Neural cell (in vitro differentiated cells): Measurements from ENCODE around the gene SUPT3H. TPM values are rescaled to one million over a fixed set of nuclear protein-coding genes. Genes with fewer than 3 reads are reported as not detected.

Experiments
- H2AFZ ChIP-seq: fragments of 200-600, 300-800 bp; sonication (generic), shearing (Covaris generic); 2 replicates; pipeline ENCODE4 v1.6.0; 2014; ENCODE audit warnings: low read depth, mild to moderate bottlenecking, antibody characterized with exemption, low read length, moderate library complexity
- H3F3A ChIP-seq: fragments of 200-600 bp; shearing (Covaris generic); 2 replicates; pipeline ENCODE4 v1.6.1; 2016; ENCODE audit warnings: mild to moderate bottlenecking, moderate library complexity, mixed read lengths, antibody characterized with exemption, low read length; ENCODE audit not compliant: insufficient read depth, poor library complexity, severe bottlenecking
- H3K27ac ChIP-seq: fragments of 200-600, 300-800 bp; sonication (generic), shearing (Covaris generic); 2 replicates; pipeline ENCODE4 v1.5.1; 2014; ENCODE audit warnings: mild to moderate bottlenecking, low read length, moderate library complexity
- H3K27me3 ChIP-seq: fragments of 300-800, 200-600 bp; sonication (generic), shearing (Covaris generic); 2 replicates; pipeline ENCODE4 v1.6.0; 2014; ENCODE audit warnings: mild to moderate bottlenecking, low read depth, low read length, moderate library complexity; ENCODE audit not compliant: insufficient read depth
- H3K36me3 ChIP-seq: fragments of 300-800, 200-600 bp; sonication (generic), shearing (Covaris generic); 2 replicates; pipeline ENCODE4 v1.5.1; 2014; ENCODE audit warnings: mild to moderate bottlenecking, antibody characterized with exemption, low read length, moderate library complexity; ENCODE audit not compliant: insufficient read depth
- H3K4me2 ChIP-seq: fragments of 300-800, 200-600 bp; sonication (generic), shearing (Covaris generic); 2 replicates; pipeline ENCODE4 v1.6.0; 2014; ENCODE audit warnings: mild to moderate bottlenecking, low read length
- H3K4me3 ChIP-seq: fragments of 300-800, 200-600 bp; sonication (generic), shearing (Covaris generic); 2 replicates; pipeline ENCODE4 v1.5.1; 2014; ENCODE audit warnings: mild to moderate bottlenecking, low read length, moderate library complexity
- H3K79me2 ChIP-seq: fragments of 200-600 bp; shearing (Covaris generic); replicated peaks from 2 replicates; pipeline ENCODE4 v1.6.0; 2014; ENCODE audit warnings: mild to moderate bottlenecking, low read length, moderate library complexity; ENCODE audit not compliant: insufficient read depth
- H3K9ac ChIP-seq: fragments of 300-800, 200-600 bp; sonication (generic), shearing (Covaris generic); 2 replicates; pipeline ENCODE4 v1.6.1; 2016; ENCODE audit warnings: mild to moderate bottlenecking, low read length, mixed read lengths
- H3K9me2 ChIP-seq: fragments of 200-600 bp; shearing (Covaris generic); 2 replicates; pipeline ENCODE4 v1.6.1; 2016; ENCODE audit warnings: mild to moderate bottlenecking, low read length, mixed read lengths; ENCODE audit not compliant: insufficient read depth
- H3K9me3 ChIP-seq: fragments of 200-600, 300-800 bp; sonication (generic), shearing (Covaris generic); 2 replicates; pipeline ENCODE4 v1.6.1; 2016; ENCODE audit warnings: mild to moderate bottlenecking, mixed run types, low read length, moderate library complexity, mixed read lengths
- H4K20me1 ChIP-seq: fragments of 200-600 bp; shearing (Covaris generic); 2 replicates; pipeline ENCODE4 v1.6.1; 2016; ENCODE audit warnings: mild to moderate bottlenecking, mixed run types; ENCODE audit not compliant: insufficient read depth
- EP300 ChIP-seq: fragments of 450-650 bp; conservative IDR thresholded peaks from 2 replicates; pipeline ENCODE4 v1.6.1; 2014; ENCODE audit warnings: antibody characterized with exemption, mild to moderate bottlenecking, moderate library complexity; ENCODE audit not compliant: poor library complexity, severe bottlenecking
- EZH2 ChIP-seq: fragments of 200-600, 300-800 bp; shearing (Covaris generic), sonication (generic); IDR thresholded peaks from 2 replicates; pipeline ENCODE4 v1.6.1; 2014; ENCODE audit warnings: antibody characterized with exemption, low read length, borderline replicate concordance, mild to moderate bottlenecking; ENCODE audit not compliant: insufficient read depth, poor library complexity, severe bottlenecking
- MXI1 ChIP-seq: fragments of 450-650 bp; conservative IDR thresholded peaks from 2 replicates; pipeline ENCODE4 v1.6.1; 2014; ENCODE audit warnings: antibody characterized with exemption, mild to moderate bottlenecking; ENCODE audit not compliant: poor library complexity, severe bottlenecking
- POLR2AphosphoS5 ChIP-seq: IDR thresholded peaks from 2 replicates; pipeline ENCODE4 v1.6.1; 2012
- RAD21 ChIP-seq: fragments of 450-650 bp; conservative IDR thresholded peaks from 2 replicates; pipeline ENCODE4 v1.6.1; 2014; ENCODE audit warnings: antibody characterized with exemption, mild to moderate bottlenecking, moderate library complexity
- REST ChIP-seq: IDR thresholded peaks from 2 replicates; pipeline ENCODE4 v1.6.1; 2012; ENCODE audit warnings: borderline replicate concordance
- SMC3 ChIP-seq: fragments of 450-650 bp; conservative IDR thresholded peaks from 2 replicates; pipeline ENCODE4 v1.6.1; 2014; ENCODE audit warnings: antibody characterized with exemption, mild to moderate bottlenecking, moderate library complexity; ENCODE audit not compliant: poor library complexity
- TAF1 ChIP-seq: IDR thresholded peaks from 2 replicates; pipeline ENCODE4 v1.6.1; 2012; ENCODE audit warnings: low read depth
- polyA plus RNA-seq: library from polyadenylated mRNA; depleted of rRNA; stranded (reverse); fragments of >200 nt; gene quantifications from 2 replicates; pipeline ENCODE4 v1.2.3, GENCODE V29; 2014
- TF ChIP-seq, protein P1 (sequence below): fragments of 450-650 bp; IDR thresholded peaks from 2 replicates; pipeline ENCODE4 v1.5.1; 2014; ENCODE audit warnings: antibody characterized with exemption, mild to moderate bottlenecking, moderate library complexity; ENCODE audit not compliant: poor library complexity, severe bottlenecking

The SUPT3H gene
- polyA plus RNA-seq, 1 donor from 2014 or later: 6.8 TPM

DNA sequence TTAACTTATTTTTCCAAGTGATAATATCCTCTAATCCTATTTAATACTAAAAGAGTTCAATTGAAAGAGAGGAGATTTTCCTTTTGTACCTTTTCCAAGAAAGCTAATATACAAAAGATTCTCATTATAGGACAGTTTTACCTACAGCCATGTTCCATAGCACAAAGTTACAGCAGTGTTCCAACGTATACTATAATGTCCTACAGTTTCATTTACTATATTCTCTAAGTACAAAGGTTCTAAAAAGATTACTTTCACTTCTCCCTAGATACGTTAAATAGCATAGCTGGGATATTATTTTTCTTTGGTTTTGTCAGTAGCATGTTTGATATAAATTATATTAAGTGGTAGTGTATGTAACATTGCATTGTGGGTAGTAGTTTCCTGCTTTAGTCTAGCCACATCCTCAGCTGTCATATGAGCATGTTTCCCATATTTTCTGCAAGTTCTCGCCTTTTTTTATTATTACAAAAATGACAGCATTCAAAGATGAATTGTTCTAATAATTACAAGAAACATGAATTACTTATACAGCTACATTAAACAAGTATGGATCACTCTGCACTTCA lies 54.0 kb downstream of the SUPT3H start:
- H3K9me3 ChIP-seq: no peaks in the 10 kb centered on the region
- no peaks in the 10 kb centered on the region for H3K36me3 ChIP-seq
- H3K4me2 ChIP-seq: no peak overlapping the region
- no peaks in the 10 kb centered on the region for H3F3A ChIP-seq
- H4K20me1 ChIP-seq: no peaks in the 10 kb centered on the region
- H3K27ac ChIP-seq: no peak overlapping the region
- H3K79me2 ChIP-seq: no peaks in the 10 kb centered on the region
- no peaks in the 10 kb centered on the region for H3K27me3 ChIP-seq
- no peak overlapping the region for H3K4me3 ChIP-seq
- TF ChIP-seq POLR2AphosphoS5 (no peak), RAD21 (no peak), MXI1 (no peak), TAF1 (no peak), EZH2 (no peak), EP300 (no peak), SMC3 (no peak), REST (no peak)
- TF ChIP-seq, protein P1, sequence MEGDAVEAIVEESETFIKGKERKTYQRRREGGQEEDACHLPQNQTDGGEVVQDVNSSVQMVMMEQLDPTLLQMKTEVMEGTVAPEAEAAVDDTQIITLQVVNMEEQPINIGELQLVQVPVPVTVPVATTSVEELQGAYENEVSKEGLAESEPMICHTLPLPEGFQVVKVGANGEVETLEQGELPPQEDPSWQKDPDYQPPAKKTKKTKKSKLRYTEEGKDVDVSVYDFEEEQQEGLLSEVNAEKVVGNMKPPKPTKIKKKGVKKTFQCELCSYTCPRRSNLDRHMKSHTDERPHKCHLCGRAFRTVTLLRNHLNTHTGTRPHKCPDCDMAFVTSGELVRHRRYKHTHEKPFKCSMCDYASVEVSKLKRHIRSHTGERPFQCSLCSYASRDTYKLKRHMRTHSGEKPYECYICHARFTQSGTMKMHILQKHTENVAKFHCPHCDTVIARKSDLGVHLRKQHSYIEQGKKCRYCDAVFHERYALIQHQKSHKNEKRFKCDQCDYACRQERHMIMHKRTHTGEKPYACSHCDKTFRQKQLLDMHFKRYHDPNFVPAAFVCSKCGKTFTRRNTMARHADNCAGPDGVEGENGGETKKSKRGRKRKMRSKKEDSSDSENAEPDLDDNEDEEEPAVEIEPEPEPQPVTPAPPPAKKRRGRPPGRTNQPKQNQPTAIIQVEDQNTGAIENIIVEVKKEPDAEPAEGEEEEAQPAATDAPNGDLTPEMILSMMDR: no peak
- no peaks in the 10 kb centered on the region for H3K9me2 ChIP-seq
- no peak overlapping the region for H2AFZ ChIP-seq
- no peak overlapping the region for H3K9ac ChIP-seq

DNA sequence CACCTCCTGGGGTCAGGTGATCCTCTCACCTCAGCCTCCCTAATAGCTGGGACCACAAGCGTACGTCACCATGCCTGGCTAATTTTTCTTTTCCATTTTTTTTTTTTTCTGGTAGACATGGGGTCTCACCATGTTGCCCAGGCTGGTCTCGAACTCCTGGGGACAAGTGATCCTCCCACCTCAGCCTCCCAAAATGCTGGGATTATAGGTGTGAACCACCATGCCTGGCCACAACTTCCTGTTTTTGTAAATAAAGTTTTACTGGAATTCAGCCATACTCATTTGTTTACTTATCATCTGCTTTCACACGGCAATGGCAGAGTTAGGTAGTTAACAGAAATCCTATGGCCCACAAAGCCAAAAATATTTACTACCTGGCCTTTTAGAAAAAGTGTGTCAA lies 57.4 kb downstream of the SUPT3H start:
- Histone ChIP-seq H3K9ac (no peak overlapping the region), H3K36me3 (no peaks in the 10 kb centered on the region), H3K27ac (no peak overlapping the region), H2AFZ (no peak overlapping the region), H3K4me3 (no peak overlapping the region), H3K9me2 (no peaks in the 10 kb centered on the region), H3K79me2 (no peaks in the 10 kb centered on the region), H3K4me2 (no peak overlapping the region), H3K9me3 (no peaks in the 10 kb centered on the region), H3K27me3 (no peaks in the 10 kb centered on the region), H3F3A (no peaks in the 10 kb centered on the region), H4K20me1 (no peaks in the 10 kb centered on the region)
- no peak for TF ChIP-seq EZH2
- no peak for TF ChIP-seq TAF1
- TF ChIP-seq REST: no peak
- TF ChIP-seq, protein P1: no peak
- TF ChIP-seq RAD21: no peak
- no peak for TF ChIP-seq POLR2AphosphoS5
- TF ChIP-seq MXI1: no peak
- TF ChIP-seq EP300: no peak
- no peak for TF ChIP-seq SMC3
